HG03442 (cell line): Measurements from ENCODE around the gene OLFM1.
"Not testable (repeated sequence)": the region's sequence is repeated elsewhere in the genome, so short reads cannot be mapped to it uniquely, and the experiment has no call there.

Source experiments
- ATAC-seq: cut with Tn5 transposase; IDR thresholded peaks from one replicate; pipeline ENCODE4 v1.9.1; 2021; ENCODE audit warnings: mild to moderate bottlenecking, moderate library complexity; ENCODE audit not compliant: unreplicated experiment

Gene OLFM1

DNA sequence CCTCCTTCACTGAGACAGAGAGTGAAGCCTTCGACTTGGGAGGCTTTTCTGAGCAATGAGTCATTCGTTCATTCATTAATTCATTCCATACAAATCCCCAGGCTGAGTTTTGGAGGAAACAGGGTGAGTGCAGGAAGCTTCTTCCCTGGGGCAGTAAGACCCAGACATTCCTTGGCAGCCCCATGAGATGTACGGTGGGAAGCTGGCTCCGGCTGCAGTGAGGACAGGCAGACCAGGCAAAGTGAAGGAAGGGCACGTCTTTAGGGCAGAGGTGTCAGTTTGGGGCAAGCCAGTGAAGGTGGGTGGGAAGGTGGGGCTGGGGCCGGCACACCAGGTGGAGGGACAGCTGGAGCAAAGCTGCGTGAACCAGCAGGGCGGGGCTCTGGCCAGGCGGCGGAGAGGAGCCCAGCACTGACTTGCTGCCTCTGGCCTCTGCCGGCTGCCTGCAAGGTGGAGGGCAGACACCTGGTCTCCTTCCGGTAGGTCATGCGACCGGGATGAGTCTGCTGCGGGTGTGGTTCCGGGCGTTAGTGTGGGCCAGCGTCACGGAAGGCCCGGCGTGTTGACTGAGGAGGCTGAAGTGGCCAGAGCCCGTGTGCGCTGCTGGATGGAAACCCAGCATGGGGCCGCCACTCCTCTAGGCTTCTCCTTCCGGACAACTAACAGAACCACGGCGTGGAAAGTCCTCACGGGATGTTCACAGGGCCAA is 16.6 kb downstream of the OLFM1 start:
- ATAC-seq, result no peak

- no peak for ATAC-seq
Observed at GRCh38 chr9:135104761-135105160, 17.3 kb downstream of the OLFM1 start.

DNA sequence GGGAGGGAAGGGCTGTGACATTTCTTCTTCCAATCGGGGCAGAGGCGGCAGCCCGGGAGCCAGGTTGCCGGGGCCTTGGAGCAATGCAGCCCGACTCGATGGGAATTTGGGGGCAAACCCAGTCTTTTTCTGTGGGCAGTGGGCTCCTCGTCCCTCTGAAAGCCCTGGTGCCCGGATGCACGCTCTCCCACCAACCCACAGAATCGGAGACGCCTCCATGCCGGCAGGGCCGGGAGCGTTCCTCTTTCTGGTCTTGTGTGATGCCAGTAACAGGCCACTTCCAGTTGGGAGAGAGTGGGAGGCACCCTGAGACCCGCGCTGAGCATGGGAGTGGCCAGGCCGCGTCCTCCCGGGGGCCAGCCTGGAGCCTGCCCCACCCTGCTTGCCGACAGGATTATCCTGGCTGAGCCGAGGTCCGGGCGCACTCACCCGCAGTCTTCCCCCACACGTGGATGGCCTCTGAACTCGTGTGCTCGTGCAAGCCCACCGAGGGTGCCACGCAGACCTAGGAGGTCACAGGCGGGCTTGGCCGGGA is 17.8 kb downstream of the OLFM1 start:
- ATAC-seq, result no peak

GRCh38 chr9:135105938-135106491 is 18.5 kb downstream of the OLFM1 start:
- no peak for ATAC-seq

DNA sequence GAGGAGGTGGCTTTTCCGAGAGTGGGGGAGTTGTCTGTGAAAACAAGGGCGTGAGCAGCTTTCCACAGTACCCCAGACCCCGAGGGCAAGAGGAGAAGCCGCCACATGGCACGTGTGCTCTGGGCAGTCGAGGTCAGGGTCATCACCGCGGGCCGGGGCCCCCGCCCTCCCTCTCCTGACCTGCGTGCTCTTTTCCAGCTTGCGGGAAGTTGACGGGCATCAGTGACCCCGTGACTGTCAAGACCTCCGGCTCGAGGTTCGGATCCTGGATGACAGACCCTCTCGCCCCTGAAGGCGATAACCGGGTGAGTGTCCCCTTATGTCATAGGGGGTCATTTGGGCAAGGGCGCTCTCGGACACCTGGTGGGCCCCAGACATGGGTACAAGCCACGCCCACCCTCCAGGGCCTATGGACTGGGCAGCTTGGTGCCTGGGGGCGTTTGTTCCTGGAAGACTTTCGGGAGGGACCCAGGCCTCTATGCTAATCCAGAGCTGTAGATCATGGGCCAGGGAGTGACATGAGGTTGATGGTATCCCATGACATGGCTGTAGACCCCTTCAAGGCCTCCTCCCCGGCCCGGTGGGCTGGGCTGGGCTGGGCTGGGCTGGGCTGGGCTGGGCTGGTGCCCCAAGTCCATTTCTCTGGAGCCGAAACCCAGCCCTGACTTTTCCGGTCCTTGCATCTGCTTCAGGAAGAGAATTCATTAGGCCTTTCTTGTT is 19.2 kb downstream of the OLFM1 start:
- no peak for ATAC-seq

DNA sequence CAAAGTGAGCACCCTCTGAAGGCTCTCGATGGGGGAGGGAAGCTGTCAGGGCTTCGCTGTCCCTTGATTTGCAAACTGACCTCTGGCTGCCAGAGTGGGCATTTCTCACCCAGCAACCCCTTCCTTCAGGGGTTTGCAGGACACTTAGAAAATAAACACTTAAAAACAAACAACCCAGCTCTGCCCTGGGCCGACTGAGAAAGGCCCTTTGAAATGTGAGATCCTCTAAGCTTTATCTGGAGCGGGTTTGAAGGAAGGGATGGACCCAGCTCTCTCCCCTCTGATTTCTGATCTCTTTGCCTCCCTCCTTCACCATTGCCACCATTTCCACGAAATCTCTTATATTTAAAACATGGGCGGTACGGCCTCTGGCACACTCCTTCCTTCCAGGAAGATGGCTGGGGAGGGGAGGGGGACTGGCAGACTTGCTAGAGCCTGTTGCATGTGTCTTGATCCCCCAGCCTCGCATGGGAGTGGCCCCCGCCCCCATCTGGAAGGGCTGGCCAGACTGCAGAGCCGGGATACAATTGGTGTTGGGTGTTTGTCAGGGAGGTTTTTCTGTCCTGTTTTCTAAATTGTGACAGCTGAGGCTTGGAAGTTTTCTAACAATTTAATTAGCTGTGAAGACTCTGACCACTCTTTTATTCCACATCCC is 20.2 kb downstream of the OLFM1 start:
- no peak for ATAC-seq

GRCh38 chr9:135108831-135109510 is 21.5 kb downstream of the OLFM1 start:
- no peak for ATAC-seq

GRCh38 chr9:135109650-135110049 is 22.2 kb downstream of the OLFM1 start:
- ATAC-seq, result no peak

- no peak for ATAC-seq
Observed at GRCh38 chr9:135110416-135110815, 22.9 kb downstream of the OLFM1 start.

DNA sequence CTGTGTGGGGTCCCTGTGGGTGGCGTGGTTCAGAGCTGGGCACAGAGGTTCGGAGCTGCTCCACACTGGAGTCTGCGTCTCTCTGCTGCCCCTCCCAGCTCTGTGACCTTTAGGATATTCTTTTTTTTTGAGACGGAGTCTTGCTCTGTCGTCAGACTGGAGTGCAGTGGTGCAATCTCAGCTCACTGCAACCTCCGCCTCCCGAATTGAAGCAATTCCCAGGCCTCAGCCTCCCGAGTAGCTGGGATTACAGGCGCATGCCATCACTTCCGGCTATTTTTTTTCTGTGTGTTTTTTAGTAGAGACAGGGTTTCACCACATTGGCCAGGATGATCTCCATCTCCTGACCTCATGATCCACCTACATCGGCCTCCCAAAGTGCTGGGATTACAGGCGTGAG is 24.1 kb downstream of the OLFM1 start:
- not testable (repeated sequence) for ATAC-seq

DNA sequence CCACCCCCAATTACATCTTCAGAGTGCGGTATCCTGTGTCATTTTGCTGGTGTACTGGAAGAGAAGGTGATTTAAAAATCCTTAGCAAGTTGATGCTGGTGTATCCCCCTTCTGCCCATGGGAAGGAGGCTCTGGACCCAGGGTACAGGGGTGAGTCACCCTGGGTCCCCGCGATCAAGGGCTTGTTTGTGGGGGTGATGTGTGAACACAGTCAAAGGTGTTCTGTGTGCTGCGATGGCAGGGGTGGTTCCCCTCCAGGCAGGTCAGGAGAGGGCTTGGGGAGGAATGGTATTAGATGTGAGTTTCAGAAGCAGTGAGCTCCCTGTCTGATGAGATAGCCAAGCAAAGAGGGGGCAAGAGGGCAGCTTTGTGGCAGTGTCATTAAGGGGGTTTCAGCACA is 28.9 kb downstream of the OLFM1 start:
- no peak for ATAC-seq

DNA sequence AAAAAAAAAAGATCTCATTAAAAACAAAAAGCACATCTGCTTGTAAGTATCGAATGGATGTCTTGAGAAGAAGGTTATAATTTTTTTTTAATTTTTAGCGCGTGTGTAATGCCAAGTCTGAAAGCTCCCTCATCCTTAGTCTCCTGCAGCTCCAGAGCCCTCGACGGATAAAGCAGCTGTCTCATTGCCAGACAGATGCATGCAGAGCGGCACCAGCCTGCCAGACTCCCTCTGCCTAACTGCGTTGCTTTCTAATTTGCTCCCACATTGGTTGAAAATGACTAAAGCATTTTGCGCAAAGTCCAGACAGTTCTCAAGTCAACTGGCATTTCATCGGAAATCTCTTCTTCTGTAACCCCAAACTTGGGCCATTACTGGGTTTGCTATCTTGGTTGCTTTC is 29.4 kb downstream of the OLFM1 start:
- no peak for ATAC-seq

DNA sequence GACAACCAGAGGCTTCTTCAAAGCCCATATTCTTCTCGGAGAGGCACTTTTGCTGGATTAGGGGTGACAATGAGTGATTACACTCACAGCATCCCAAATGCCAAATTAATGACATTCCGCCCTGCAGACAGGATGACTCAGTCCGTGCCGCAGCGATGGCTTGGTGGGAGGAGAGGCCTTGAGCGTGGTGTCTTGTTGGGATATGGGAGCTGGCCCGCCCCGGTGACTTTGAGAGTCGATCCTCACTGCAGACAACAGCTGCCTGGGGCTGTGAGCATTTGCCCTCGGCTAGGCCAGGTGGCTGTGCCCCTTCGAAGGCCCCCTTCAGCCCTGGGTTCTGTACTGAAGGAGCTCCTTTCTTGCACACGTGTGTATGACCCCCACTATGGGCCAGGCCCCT is 29.8 kb downstream of the OLFM1 start:
- ATAC-seq, result no peak

DNA sequence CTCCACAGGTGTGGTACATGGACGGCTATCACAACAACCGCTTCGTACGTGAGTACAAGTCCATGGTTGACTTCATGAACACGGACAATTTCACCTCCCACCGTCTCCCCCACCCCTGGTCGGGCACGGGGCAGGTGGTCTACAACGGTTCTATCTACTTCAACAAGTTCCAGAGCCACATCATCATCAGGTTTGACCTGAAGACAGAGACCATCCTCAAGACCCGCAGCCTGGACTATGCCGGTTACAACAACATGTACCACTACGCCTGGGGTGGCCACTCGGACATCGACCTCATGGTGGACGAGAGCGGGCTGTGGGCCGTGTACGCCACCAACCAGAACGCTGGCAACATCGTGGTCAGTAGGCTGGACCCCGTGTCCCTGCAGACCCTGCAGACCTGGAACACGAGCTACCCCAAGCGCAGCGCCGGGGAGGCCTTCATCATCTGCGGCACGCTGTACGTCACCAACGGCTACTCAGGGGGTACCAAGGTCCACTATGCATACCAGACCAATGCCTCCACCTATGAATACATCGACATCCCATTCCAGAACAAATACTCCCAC is 32.1 kb downstream of the OLFM1 start:
- no peak for ATAC-seq

GRCh38 chr9:135120249-135120648 is 32.8 kb downstream of the OLFM1 start:
- ATAC-seq, result no peak

- ATAC-seq, result no peak
Observed at GRCh38 chr9:135122316-135122715, 34.8 kb downstream of the OLFM1 start.

- no peak for ATAC-seq
Observed at GRCh38 chr9:135123126-135123772, 35.8 kb downstream of the OLFM1 start.

- no peak for ATAC-seq
Observed at GRCh38 chr9:135123773-135124134, 36.3 kb downstream of the OLFM1 start.

DNA sequence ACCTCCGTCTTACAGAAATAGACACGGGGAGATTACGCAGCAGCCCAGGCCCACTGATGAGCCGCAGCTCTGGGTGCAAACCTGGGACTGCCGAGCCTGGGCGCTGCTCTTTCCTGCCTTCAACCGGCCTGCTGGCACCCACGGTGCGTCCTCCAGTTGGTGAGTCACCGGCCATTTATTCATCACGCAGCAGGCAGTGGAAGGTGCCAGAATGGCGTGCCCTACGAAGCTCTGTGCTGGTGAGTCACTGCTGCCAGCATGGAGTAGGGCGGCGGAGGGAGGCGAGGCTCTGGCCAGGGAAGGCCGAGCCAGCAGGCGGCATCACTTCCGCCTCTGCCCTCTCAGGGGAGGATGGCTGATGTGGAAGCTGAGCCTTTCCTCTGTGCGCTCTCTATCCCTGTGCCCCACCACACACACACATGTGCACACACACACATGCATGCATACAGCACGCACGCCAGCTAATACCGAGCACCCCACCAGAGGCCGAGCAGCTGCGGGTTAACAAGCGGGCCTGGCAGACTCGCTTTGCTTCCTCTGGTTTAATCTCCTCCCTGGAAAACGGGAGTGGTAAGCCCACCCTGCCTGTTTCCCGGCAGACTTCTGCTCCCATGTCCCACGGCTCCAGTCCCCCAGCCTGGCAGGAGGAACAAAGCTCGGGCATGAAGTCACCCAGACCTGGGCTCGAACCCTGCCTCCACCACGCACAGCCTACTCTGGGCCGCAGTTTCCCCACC is 39.2 kb downstream of the OLFM1 start:
- no peak for ATAC-seq
